SU-DHL-6 (cell line): ENCODE measurements around the gene RFLNA.

Experiments used
- H2AFZ ChIP-seq: fragments of 200-600 bp; sonication (generic); 2 replicates; pipeline ENCODE4 v1.6.1; 2014; ENCODE audit warnings: low read depth, mild to moderate bottlenecking, moderate library complexity, mixed read lengths, antibody characterized with exemption, low read length; ENCODE audit not compliant: severe bottlenecking
- H3F3A ChIP-seq: fragments of 200-600 bp; shearing (Covaris generic); 2 replicates; pipeline ENCODE4 v1.6.0; 2016; ENCODE audit warnings: antibody characterized with exemption, mild to moderate bottlenecking; ENCODE audit not compliant: insufficient read depth
- H3K27ac ChIP-seq: fragments of 200-600 bp; sonication (generic); 2 replicates; pipeline ENCODE4 v1.5.1; 2016; ENCODE audit warnings: low read depth, mild to moderate bottlenecking, low read length, moderate library complexity, mixed read lengths
- H3K27me3 ChIP-seq: fragments of 200-600 bp; sonication (generic), shearing (Covaris generic); 2 replicates; pipeline ENCODE4 v1.6.0; 2014; ENCODE audit warnings: mild to moderate bottlenecking, low read length
- H3K36me3 ChIP-seq: fragments of 200-600 bp; sonication (generic); 2 replicates; pipeline ENCODE4 v1.6.1; 2014; ENCODE audit warnings: mild to moderate bottlenecking, low read length, mixed read lengths
- H3K4me2 ChIP-seq: fragments of 300-600, 200-600 bp; shearing (Covaris generic), sonication (generic); 2 replicates; pipeline ENCODE4 v1.6.0; 2014; ENCODE audit warnings: low read length, low read depth, mild to moderate bottlenecking; ENCODE audit not compliant: poor library complexity, severe bottlenecking
- H3K4me3 ChIP-seq: fragments of 200-600 bp; sonication (generic); 2 replicates; pipeline ENCODE4 v1.5.1; 2014; ENCODE audit warnings: antibody characterized with exemption, low read length, mild to moderate bottlenecking, mixed read lengths; ENCODE audit not compliant: insufficient read depth, poor library complexity, severe bottlenecking
- H3K79me2 ChIP-seq: fragments of 200-600 bp; sonication (generic); 2 replicates; pipeline ENCODE4 v1.6.1; 2014; ENCODE audit warnings: mild to moderate bottlenecking, low read length, moderate library complexity; ENCODE audit not compliant: insufficient read depth
- H3K9ac ChIP-seq: fragments of 200-600 bp; sonication (generic); 2 replicates; pipeline ENCODE4 v1.7.0; 2014; ENCODE audit warnings: mild to moderate bottlenecking, low read length
- H3K9me2 ChIP-seq: fragments of 200-600 bp; sonication (generic); replicated peaks from 2 replicates; pipeline ENCODE4 v1.6.1; 2014; ENCODE audit warnings: low read length; ENCODE audit not compliant: insufficient read depth
- H3K9me3 ChIP-seq: fragments of 200-600 bp; sonication (generic); 2 replicates; pipeline ENCODE4 v1.6.1; 2014; ENCODE audit warnings: low read length, mixed read lengths; ENCODE audit not compliant: insufficient read depth
- H4K20me1 ChIP-seq: fragments of 200-600 bp; sonication (generic); 2 replicates; pipeline ENCODE4 v1.6.1; 2014; ENCODE audit warnings: low read depth, mild to moderate bottlenecking, antibody characterized with exemption, low read length, moderate library complexity, mixed read lengths
- EZH2phosphoT487 ChIP-seq: fragments of 200-600 bp; sonication (generic), shearing (Covaris generic); conservative IDR thresholded peaks from 2 replicates; pipeline ENCODE4 v1.6.1; 2018; ENCODE audit warnings: mild to moderate bottlenecking, antibody characterized with exemption, low read length, moderate library complexity, mixed read lengths
- TF ChIP-seq, protein P1 (sequence below): fragments of 200-600 bp; sonication (generic); IDR thresholded peaks from one replicate; pipeline ENCODE4 v1.5.1; 2017; ENCODE audit warnings: antibody characterized with exemption, mild to moderate bottlenecking, low read length, moderate library complexity; ENCODE audit not compliant: insufficient read depth, poor library complexity, severe bottlenecking

The RFLNA gene

GRCh38 chr12:124359671-124360581, 65.0 kb downstream of the RFLNA start:
- no peaks in the 10 kb centered on the region for H3K9me3 ChIP-seq
- H3K4me3 ChIP-seq, result no peak overlapping the region
- H3K9me2 ChIP-seq, result no peaks in the 10 kb centered on the region
- no peak overlapping the region for H3K4me2 ChIP-seq
- H2AFZ ChIP-seq, result no peak overlapping the region
- no peaks in the 10 kb centered on the region for H3F3A ChIP-seq
- no peaks in the 10 kb centered on the region for H3K36me3 ChIP-seq
- H3K79me2 ChIP-seq, result no peaks in the 10 kb centered on the region
- no peak overlapping the region for H3K27ac ChIP-seq
- no peak overlapping the region for H3K9ac ChIP-seq
- no peaks in the 10 kb centered on the region for H4K20me1 ChIP-seq
- H3K27me3 ChIP-seq, result no peaks in the 10 kb centered on the region
- TF ChIP-seq, protein P1, sequence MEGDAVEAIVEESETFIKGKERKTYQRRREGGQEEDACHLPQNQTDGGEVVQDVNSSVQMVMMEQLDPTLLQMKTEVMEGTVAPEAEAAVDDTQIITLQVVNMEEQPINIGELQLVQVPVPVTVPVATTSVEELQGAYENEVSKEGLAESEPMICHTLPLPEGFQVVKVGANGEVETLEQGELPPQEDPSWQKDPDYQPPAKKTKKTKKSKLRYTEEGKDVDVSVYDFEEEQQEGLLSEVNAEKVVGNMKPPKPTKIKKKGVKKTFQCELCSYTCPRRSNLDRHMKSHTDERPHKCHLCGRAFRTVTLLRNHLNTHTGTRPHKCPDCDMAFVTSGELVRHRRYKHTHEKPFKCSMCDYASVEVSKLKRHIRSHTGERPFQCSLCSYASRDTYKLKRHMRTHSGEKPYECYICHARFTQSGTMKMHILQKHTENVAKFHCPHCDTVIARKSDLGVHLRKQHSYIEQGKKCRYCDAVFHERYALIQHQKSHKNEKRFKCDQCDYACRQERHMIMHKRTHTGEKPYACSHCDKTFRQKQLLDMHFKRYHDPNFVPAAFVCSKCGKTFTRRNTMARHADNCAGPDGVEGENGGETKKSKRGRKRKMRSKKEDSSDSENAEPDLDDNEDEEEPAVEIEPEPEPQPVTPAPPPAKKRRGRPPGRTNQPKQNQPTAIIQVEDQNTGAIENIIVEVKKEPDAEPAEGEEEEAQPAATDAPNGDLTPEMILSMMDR, result no peak
- TF ChIP-seq EZH2phosphoT487, result no peak

GRCh38 chr12:124361074-124361970, 66.4 kb downstream of the RFLNA start:
- Histone ChIP-seq H4K20me1 (no peaks in the 10 kb centered on the region), H3K79me2 (no peaks in the 10 kb centered on the region), H3K9me3 (no peaks in the 10 kb centered on the region), H3K27ac (no peak overlapping the region), H3K9me2 (no peaks in the 10 kb centered on the region), H3K4me3 (no peak overlapping the region), H3K36me3 (no peaks in the 10 kb centered on the region), H2AFZ (no peak overlapping the region), H3K27me3 (no peaks in the 10 kb centered on the region), H3F3A (no peaks in the 10 kb centered on the region), H3K4me2 (no peak overlapping the region), H3K9ac (no peak overlapping the region)
- no peak for TF ChIP-seq EZH2phosphoT487
- TF ChIP-seq, protein P1, result no peak

DNA sequence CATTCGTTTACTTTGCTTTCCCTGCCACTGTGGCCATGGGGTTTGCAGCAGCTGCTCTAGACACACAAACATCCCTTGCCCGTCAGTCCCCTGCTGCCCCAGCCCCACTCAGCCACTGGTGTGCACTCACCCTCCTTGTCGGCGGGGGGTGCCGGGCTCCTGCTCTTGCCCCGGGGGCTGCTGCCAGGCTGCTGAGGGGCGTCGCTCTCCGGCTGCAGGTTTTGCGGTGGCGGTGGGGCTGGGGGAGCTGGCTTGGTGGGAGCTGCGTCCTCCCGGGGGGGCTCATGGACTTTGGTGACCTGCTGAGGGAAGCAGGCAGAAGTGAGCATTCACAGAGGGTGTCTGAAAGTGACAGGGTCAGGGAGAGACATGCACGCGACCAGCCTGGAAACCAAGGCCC, 67.1 kb downstream of the RFLNA start:
- H3F3A ChIP-seq, result no peaks in the 10 kb centered on the region
- no peaks in the 10 kb centered on the region for H4K20me1 ChIP-seq
- H3K9me2 ChIP-seq, result no peaks in the 10 kb centered on the region
- H3K9ac ChIP-seq, result no peak overlapping the region
- H2AFZ ChIP-seq, result no peak overlapping the region
- H3K9me3 ChIP-seq, result no peaks in the 10 kb centered on the region
- no peak overlapping the region for H3K4me2 ChIP-seq
- no peaks in the 10 kb centered on the region for H3K79me2 ChIP-seq
- H3K27ac ChIP-seq, result no peak overlapping the region
- no peaks in the 10 kb centered on the region for H3K27me3 ChIP-seq
- no peaks in the 10 kb centered on the region for H3K36me3 ChIP-seq
- TF ChIP-seq, protein P1, result no peak
- no peak for TF ChIP-seq EZH2phosphoT487
- no peak overlapping the region for H3K4me3 ChIP-seq
